GM12891 (cell line): ENCODE results near the gene BATF. TPM values are rescaled to one million over a fixed set of nuclear protein-coding genes. Genes with fewer than 3 reads are reported as not detected.
"Not testable (repeated sequence)": the region's sequence is repeated elsewhere in the genome, so short reads cannot be mapped to it uniquely, and the experiment has no call there.

Experiments
- DNase-seq: peaks from one replicate; pipeline ENCODE4 v3.0.0; 2011; ENCODE audit warnings: low spot score; ENCODE audit not compliant: insufficient read length
- FAIRE-seq: peaks from 2 replicates; lab custom pipeline; 2011; peaks lifted over from hg19 to GRCh38; lab: Jason Lieb, UNC
- PAX5 ChIP-seq: IDR thresholded peaks from 2 replicates; pipeline ENCODE4 v1.6.1; 2011; ENCODE audit warnings: low read length, moderate library complexity, mild to moderate bottlenecking; ENCODE audit not compliant: insufficient read depth, severe bottlenecking
- POLR2A ChIP-seq: IDR thresholded peaks from 2 replicates; pipeline ENCODE4 v1.6.1; 2011; ENCODE audit warnings: low read depth, low read length, control low read depth
- POLR2AphosphoS5 ChIP-seq: IDR thresholded peaks from 2 replicates; pipeline ENCODE4 v1.6.1; 2011; ENCODE audit warnings: low read depth, low read length, control low read depth
- POU2F2 ChIP-seq: IDR thresholded peaks from 2 replicates; pipeline ENCODE4 v1.6.1; 2011; ENCODE audit warnings: low read depth, mild to moderate bottlenecking, control low read depth, low read length, moderate library complexity
- SPI1 ChIP-seq: IDR thresholded peaks from 2 replicates; pipeline ENCODE4 v1.6.1; 2011; ENCODE audit warnings: low read depth, low read length, control low read depth
- TAF1 ChIP-seq: IDR thresholded peaks from 2 replicates; pipeline ENCODE4 v1.6.1; 2011; ENCODE audit warnings: low read depth, low read length, control low read depth
- polyA plus RNA-seq: library from polyadenylated mRNA; unstranded; fragments of >200 nt; gene quantifications from one replicate; pipeline ENCODE4 v1.2.1, GENCODE V29; 2012; ENCODE audit warnings: low read depth, missing spikeins, inconsistent platforms; ENCODE audit not compliant: missing spikeins

Gene BATF
- 74.9 TPM for polyA plus RNA-seq

- TF ChIP-seq POLR2AphosphoS5 (peak; percentile 87), POLR2A (peak; percentile 95), PAX5 (no peak), SPI1 (no peak), POU2F2 (peak; percentile 90), TAF1 (peak; percentile 78)
- DNase-seq (peak; percentile 42), FAIRE-seq (peak; percentile 84)
Measured at GRCh38 chr14:75522224-75522982, at the start of gene BATF. Gene BATF, plus strand, starts transcription at chr14:75522469. Its CDS starts 214 bp downstream, at chr14:75522683.

GRCh38 chr14:75474127-75474526, 48.1 kb upstream of the BATF start:
- not testable (repeated sequence) for DNase-seq, FAIRE-seq

GRCh38 chr14:75476274-75476995, 45.8 kb upstream of the BATF start:
- DNase-seq (no peak), FAIRE-seq (no peak)
- TF ChIP-seq PAX5 (no peak), POLR2A (no peak), TAF1 (no peak), SPI1 (no peak), POU2F2 (no peak), POLR2AphosphoS5 (no peak)

GRCh38 chr14:75477881-75478280, 44.4 kb upstream of the BATF start:
- DNase-seq (no peak), FAIRE-seq (no peak)
- TF ChIP-seq POU2F2: no peak
- TF ChIP-seq SPI1: no peak
- no peak for TF ChIP-seq POLR2A
- TF ChIP-seq POLR2AphosphoS5: no peak
- no peak for TF ChIP-seq PAX5
- no peak for TF ChIP-seq TAF1

GRCh38 chr14:75479770-75480600, 42.3 kb upstream of the BATF start:
- FAIRE-seq: no peak
- DNase-seq: no peak
- peak; percentile 88 for TF ChIP-seq SPI1
- TF ChIP-seq POLR2AphosphoS5: no peak
- no peak for TF ChIP-seq PAX5
- no peak for TF ChIP-seq TAF1
- TF ChIP-seq POLR2A: no peak
- TF ChIP-seq POU2F2: peak; percentile 17; the same call in 1 of the 2 replicates

GRCh38 chr14:75482366-75482765, 39.9 kb upstream of the BATF start:
- TF ChIP-seq PAX5 (no peak), POLR2A (no peak), POU2F2 (no peak), TAF1 (no peak), POLR2AphosphoS5 (no peak), SPI1 (no peak)
- DNase-seq (no peak), FAIRE-seq (no peak)

- TF ChIP-seq PAX5 (no peak), SPI1 (no peak), POU2F2 (no peak), TAF1 (no peak), POLR2AphosphoS5 (no peak), POLR2A (no peak)
- DNase-seq (no peak), FAIRE-seq (no peak)
Measured at GRCh38 chr14:75484711-75485429, 37.4 kb upstream of the BATF start.

GRCh38 chr14:75486318-75486717, 36.0 kb upstream of the BATF start:
- TF ChIP-seq PAX5 (no peak), POU2F2 (no peak), POLR2A (no peak), TAF1 (no peak), SPI1 (no peak), POLR2AphosphoS5 (no peak)
- no peak for DNase-seq
- FAIRE-seq: no peak

GRCh38 chr14:75487155-75487671, 35.1 kb upstream of the BATF start:
- TF ChIP-seq PAX5: peak; percentile 47
- TF ChIP-seq SPI1: peak; percentile 71
- TF ChIP-seq POLR2A: no peak
- no peak for TF ChIP-seq POU2F2
- no peak for TF ChIP-seq POLR2AphosphoS5
- TF ChIP-seq TAF1: no peak
- FAIRE-seq (no peak), DNase-seq (no peak)
